NOMO-1 (cell line): Measurements from ENCODE around the gene HOXA9.

ENCODE experiments used
- DNase-seq, 2 experiments: peaks; one replicate each; lab custom pipeline; 2025; ENCODE audit not compliant: unreplicated experiment in 2 of 2; lab: John Stamatoyannopoulos, UW

The HOXA9 gene

GRCh38 chr7:27177795-27178320, 12.5 kb upstream of the HOXA9 start:
- DNase-seq, result no peak

- no peak for DNase-seq
Measured at GRCh38 chr7:27176962-27177794, 11.8 kb upstream of the HOXA9 start.

- no peak for DNase-seq
Measured at GRCh38 chr7:27176524-27176845, 11.1 kb upstream of the HOXA9 start.

GRCh38 chr7:27175626-27176523, 10.5 kb upstream of the HOXA9 start:
- no peak for DNase-seq

- DNase-seq, result peak; percentile 52 to 54
Measured at GRCh38 chr7:27174874-27175625, 9.7 kb upstream of the HOXA9 start.

- peak; percentile 59 to 77 for DNase-seq
Measured at GRCh38 chr7:27173956-27174873, 8.9 kb upstream of the HOXA9 start, which contains the start of gene HOXA10. HOXA10 (minus strand) TSS chr7:27174320; CDS start chr7:27174306, 14 bp downstream.

GRCh38 chr7:27173511-27173955, 8.2 kb upstream of the HOXA9 start:
- DNase-seq, result peak in 1 of 2 experiments; percentile 31

- DNase-seq, result no peak
Measured at GRCh38 chr7:27172823-27173510, 7.6 kb upstream of the HOXA9 start.

GRCh38 chr7:27172315-27172774, 7.0 kb upstream of the HOXA9 start:
- DNase-seq, result no peak

- DNase-seq, result no peak
Measured at GRCh38 chr7:27171637-27172314, 6.4 kb upstream of the HOXA9 start.

GRCh38 chr7:27171325-27171636, 5.9 kb upstream of the HOXA9 start:
- DNase-seq, result peak in 1 of 2 experiments; percentile 28

GRCh38 chr7:27170426-27171324, 5.3 kb upstream of the HOXA9 start:
- DNase-seq, result no peak

- DNase-seq, result peak; percentile 53 to 55
Measured at GRCh38 chr7:27169658-27170425, 4.5 kb upstream of the HOXA9 start.

GRCh38 chr7:27168265-27168947, 3.1 kb upstream of the HOXA9 start:
- DNase-seq, result peak; percentile 56 to 72

GRCh38 chr7:27167916-27168264, 2.6 kb upstream of the HOXA9 start:
- DNase-seq, result no peak
